Astrocyte of the spinal cord (primary cell): ENCODE results near the gene PFAS.
"Not testable (repeated sequence)": the region's sequence is repeated elsewhere in the genome, so short reads cannot be mapped to it uniquely, and the experiment has no call there.

Experiments used
- DNase-seq: peaks from one replicate; pipeline ENCODE4 v3.0.0; 2011; ENCODE audit warnings: low read depth, low spot score
- H3K4me3 ChIP-seq: 2 replicates; pipeline ENCODE4 v1.5.1; 2011; ENCODE audit warnings: low read depth, mild to moderate bottlenecking, low read length, moderate library complexity
- in situ Hi-C: cut with HindIII; loops from 2 replicates; pipeline ENCODE4 v1.10.0; 2017; ENCODE audit warnings: low sequenced_read_pairs
- TF ChIP-seq, protein P1 (sequence below): IDR thresholded peaks from 2 replicates; pipeline ENCODE4 v1.5.1; 2012; ENCODE audit warnings: low read depth, mild to moderate bottlenecking, low read length, inconsistent platforms

PFAS gene

DNA sequence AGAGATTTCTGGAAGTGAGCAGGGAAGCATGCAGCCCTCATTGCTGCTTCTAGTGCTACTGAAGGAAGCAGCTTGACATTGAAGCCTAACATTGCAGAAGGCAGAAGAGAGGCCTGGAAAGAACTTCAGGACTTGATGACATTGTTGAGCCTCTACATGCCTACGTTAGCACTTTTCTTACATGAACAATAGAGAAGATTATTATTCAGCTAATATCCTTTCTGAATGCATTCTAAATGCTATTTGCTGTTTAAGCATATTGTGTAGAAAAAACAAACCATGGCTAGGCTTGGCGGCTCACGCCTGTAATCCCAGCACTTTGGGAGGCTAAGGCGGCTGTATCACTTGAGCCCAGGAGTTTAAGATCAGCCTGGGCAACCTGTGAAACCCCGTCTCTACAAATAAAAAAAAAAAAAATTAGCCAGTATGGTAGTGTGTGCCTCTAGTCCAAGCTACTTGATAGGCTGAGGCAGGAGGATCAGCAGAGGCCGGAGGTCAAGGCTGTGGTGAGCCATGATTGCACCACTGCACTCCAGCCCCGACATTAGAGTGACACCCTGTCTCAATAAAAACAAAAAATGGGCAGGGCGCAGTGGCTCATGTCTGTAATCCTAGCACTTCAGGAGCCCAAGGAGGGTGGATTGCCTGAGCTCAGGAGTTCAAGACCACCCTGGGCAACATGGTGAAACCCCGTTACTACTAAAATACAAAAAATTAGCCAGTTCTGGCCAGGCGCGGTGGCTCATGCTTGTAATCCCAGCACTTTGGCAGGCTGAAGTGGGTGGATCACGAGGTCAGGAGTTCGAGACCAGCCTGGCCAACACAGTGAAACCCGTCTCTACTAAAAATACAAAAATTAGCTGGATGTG is 36.5 kb upstream of the PFAS start:
- no peak for DNase-seq
- TF ChIP-seq, protein P1, sequence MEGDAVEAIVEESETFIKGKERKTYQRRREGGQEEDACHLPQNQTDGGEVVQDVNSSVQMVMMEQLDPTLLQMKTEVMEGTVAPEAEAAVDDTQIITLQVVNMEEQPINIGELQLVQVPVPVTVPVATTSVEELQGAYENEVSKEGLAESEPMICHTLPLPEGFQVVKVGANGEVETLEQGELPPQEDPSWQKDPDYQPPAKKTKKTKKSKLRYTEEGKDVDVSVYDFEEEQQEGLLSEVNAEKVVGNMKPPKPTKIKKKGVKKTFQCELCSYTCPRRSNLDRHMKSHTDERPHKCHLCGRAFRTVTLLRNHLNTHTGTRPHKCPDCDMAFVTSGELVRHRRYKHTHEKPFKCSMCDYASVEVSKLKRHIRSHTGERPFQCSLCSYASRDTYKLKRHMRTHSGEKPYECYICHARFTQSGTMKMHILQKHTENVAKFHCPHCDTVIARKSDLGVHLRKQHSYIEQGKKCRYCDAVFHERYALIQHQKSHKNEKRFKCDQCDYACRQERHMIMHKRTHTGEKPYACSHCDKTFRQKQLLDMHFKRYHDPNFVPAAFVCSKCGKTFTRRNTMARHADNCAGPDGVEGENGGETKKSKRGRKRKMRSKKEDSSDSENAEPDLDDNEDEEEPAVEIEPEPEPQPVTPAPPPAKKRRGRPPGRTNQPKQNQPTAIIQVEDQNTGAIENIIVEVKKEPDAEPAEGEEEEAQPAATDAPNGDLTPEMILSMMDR: no peak
- no peak overlapping the region for H3K4me3 ChIP-seq
- in situ Hi-C loops: no loop called here

DNA sequence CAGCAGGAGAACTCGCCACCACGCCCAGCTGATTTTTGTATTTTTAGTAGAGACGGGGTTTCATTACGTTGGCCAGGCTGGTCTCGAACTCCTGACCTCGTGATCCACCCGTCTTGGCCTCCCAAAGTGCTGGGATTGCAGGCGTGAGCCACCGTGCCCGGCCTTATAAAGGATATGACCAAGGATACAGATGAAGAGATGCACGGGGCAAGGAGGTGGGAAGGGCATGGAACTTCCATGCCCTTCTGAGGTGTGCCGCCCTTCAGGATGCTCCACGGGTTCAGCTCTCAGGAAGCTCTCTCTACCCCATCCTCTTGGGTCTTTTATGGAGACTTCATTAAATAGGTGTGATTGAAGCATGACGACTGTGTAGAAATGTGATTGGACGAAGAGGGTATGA is 35.1 kb upstream of the PFAS start:
- H3K4me3 ChIP-seq, in situ Hi-C loops, DNase-seq: not testable (repeated sequence)

DNA sequence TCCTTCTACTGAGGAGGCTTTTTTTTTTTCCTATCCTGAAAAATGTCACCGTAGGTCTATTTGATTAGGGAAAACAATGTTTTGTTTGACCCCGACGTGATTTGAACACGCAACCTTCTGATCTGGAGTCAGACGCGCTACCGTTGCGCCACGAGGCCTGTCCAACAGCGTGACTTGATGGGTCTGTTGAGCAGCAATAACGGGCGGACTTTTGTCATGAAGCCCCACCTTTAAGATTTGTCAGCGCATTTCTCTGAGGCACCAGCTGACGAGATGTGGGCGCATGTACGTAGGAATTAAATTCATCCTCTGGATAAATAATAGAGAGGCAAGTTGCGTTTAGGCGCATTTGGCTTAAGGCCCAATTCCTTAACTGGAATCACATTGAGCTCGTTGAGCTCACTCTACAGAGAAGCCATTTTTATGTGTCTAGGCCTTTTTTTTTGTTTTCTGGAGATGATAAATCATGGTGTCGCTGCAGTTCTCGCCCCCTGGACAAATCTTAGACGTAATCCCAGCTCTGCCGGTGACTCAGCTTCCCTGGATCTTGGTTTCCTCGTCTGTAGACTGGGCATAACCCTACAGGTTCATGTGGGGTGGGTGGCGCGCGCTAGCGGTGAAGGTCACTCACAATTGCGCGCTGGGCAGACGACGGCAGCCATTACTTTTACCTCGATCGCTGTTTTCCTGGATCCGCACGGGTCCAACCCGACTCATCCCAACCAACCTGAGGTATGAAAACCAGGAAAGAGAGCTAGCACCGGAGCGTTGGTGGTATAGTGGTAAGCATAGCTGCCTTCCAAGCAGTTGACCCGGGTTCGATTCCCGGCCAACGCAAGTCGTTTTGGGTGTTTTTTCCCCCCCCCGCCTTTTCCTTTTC is 28.1 kb upstream of the PFAS start:
- in situ Hi-C loops: no loop called here
- TF ChIP-seq, protein P1: no peak

DNA sequence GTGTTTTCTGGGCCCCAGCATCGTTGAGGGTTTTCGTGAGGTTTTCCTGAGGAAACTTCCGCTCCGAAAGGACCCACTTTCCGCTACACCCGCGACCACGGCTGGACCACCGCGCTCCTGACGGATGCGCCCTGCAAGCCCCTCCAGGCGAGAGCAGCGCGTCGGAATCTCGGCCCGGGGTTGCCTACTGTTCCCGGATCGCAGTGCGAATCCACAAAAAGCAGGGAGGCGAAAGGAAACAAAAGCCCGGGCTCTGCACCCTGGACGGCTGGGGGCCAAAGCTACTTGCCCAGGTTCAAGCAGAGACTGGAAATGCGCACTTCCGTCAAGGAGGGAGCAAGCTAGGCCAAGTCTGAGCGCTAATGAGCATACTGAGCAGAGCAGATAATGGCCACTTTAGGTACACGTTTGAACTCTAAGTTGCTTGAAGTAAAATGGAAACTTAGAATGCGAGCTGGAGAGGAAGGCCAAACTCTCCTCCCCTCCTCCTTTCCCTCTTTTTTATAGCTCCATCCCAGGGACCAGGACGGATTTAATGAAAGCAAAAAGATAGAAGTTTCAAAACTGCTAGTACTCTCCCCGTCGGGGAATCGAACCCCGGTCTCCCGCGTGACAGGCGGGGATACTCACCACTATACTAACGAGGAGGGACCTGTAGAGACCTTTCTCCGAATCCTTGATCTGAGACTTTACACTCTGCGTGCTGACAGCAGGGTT is 27.3 kb upstream of the PFAS start:
- H3K4me3 ChIP-seq: peak overlapping the region; percentile 78
- in situ Hi-C loops: no loop called here
- TF ChIP-seq, protein P1: no peak
- peak; percentile 92 for DNase-seq

More for the DNA sequence above, 28.1 kb upstream of the PFAS start:
- peak overlapping the region; percentile 78 for H3K4me3 ChIP-seq
- peak; percentile 94 for DNase-seq

DNA sequence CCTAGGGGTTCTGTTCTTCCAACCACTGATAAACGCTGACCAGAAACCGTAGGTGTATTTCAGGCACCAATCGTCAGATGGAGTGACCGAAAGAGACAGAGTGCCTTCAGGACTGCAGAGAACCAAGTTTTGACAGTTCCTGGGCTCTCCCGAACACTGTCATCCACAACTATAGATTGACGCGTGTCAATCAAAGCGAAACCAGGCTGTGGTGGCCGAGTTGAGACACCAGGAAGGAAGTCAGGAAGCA is 26.8 kb upstream of the PFAS start:
- TF ChIP-seq, protein P1: no peak
- H3K4me3 ChIP-seq: peak overlapping the region; percentile 78
- no peak for DNase-seq
- in situ Hi-C loops: no loop called here

DNA sequence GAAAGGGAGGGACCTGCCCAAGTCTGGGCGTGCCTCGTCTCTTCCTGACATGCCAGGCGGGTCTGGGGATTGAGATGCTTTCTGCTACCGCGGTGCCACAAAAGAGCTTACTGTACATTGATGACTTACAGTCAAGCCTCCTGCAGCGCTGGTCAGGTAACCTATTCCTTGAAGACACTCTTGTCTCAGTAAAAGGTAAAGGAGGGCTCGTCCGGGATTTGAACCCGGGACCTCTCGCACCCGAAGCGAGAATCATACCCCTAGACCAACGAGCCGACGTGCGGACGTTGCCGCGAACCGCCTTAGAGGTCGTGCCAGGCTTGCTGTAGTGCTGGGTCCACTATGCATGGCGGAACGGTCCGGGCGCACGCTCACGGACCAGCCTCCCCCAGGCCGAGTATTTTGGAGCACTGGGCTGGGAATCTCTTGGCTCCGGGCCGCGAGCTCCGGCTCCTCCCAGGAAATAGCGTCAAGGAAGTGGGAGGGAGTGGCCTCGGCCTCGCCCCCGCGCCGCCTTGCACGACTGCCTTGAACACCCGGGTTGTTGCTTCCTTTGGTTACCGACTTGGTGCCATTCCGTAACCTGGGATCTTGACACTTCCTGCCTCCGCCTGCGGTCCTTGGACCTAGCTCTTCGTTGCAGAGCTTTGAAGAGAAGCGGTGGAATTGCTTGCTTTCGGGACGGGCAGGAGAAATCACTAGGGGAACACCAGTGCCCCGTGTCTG is 26.3 kb upstream of the PFAS start:
- peak; percentile 96 for DNase-seq
- TF ChIP-seq, protein P1: no peak
- in situ Hi-C loops: no loop called here
- H3K4me3 ChIP-seq: peak overlapping the region; percentile 78
